Glomerular endothelial cell (primary cell): ENCODE data around the gene ST8SIA1. TPM values are rescaled to one million over a fixed set of nuclear protein-coding genes. Genes with fewer than 3 reads are reported as not detected.
"Not testable (repeated sequence)": the region's sequence is repeated elsewhere in the genome, so short reads cannot be mapped to it uniquely, and the experiment has no call there.

Experiments used
- DNase-seq: peaks from one replicate; pipeline ENCODE4 v3.0.0-alpha.2; 2011; ENCODE audit warnings: low read depth, low spot score; ENCODE audit errors: extremely low read depth
- total RNA-seq: library from RNA; depleted of rRNA; stranded (reverse); fragments of >200 nt; gene quantifications from 2 replicates; pipeline ENCODE4 v1.2.3, GENCODE V29; 2015

ST8SIA1 gene
- total RNA-seq: 1.0 and 1.2 TPM in 2 replicates

- DNase-seq: no peak
Observed at GRCh38 chr12:22334410-22335100, at the start of gene ST8SIA1. Gene ST8SIA1 (minus strand): TSS chr12:22334707. CDS start chr12:22334232, 475 bp downstream.

- DNase-seq: no peak
Observed at GRCh38 chr12:22380031-22380430, 45.5 kb upstream of the ST8SIA1 start.

- DNase-seq: no peak
Observed at GRCh38 chr12:22377731-22378496, 43.4 kb upstream of the ST8SIA1 start.

GRCh38 chr12:22376596-22377150, 42.2 kb upstream of the ST8SIA1 start:
- not testable (repeated sequence) for DNase-seq

- DNase-seq: no peak
Observed at GRCh38 chr12:22374508-22374907, 40.0 kb upstream of the ST8SIA1 start.

- DNase-seq: no peak
Observed at GRCh38 chr12:22372277-22372837, 37.9 kb upstream of the ST8SIA1 start.

GRCh38 chr12:22366181-22366580, 31.7 kb upstream of the ST8SIA1 start:
- DNase-seq: no peak

- no peak for DNase-seq
Observed at GRCh38 chr12:22361785-22362184, 27.3 kb upstream of the ST8SIA1 start.

- no peak for DNase-seq
Observed at GRCh38 chr12:22360774-22361173, 26.3 kb upstream of the ST8SIA1 start.

GRCh38 chr12:22357531-22357930, 23.0 kb upstream of the ST8SIA1 start:
- no peak for DNase-seq

- no peak for DNase-seq
Observed at GRCh38 chr12:22356231-22356630, 21.7 kb upstream of the ST8SIA1 start.

GRCh38 chr12:22355011-22355580, 20.6 kb upstream of the ST8SIA1 start:
- no peak for DNase-seq

- DNase-seq: no peak
Observed at GRCh38 chr12:22353615-22354325, 19.3 kb upstream of the ST8SIA1 start.

- no peak for DNase-seq
Observed at GRCh38 chr12:22350886-22351285, 16.4 kb upstream of the ST8SIA1 start.

- no peak for DNase-seq
Observed at GRCh38 chr12:22348208-22348607, 13.7 kb upstream of the ST8SIA1 start.

- no peak for DNase-seq
Observed at GRCh38 chr12:22340143-22340542, 5.6 kb upstream of the ST8SIA1 start.

- DNase-seq: no peak
Observed at GRCh38 chr12:22339691-22340090, 5.2 kb upstream of the ST8SIA1 start.

- no peak for DNase-seq
Observed at GRCh38 chr12:22335794-22336166, 1.3 kb upstream of the ST8SIA1 start.

GRCh38 chr12:22333713-22334409, 646 bp downstream of the ST8SIA1 start:
- no peak for DNase-seq

GRCh38 chr12:22333186-22333712, 1.3 kb downstream of the ST8SIA1 start:
- DNase-seq: no peak
